ENCODE results near the gene SEMA6A. TPM values are rescaled to one million over a fixed set of nuclear protein-coding genes. Genes with fewer than 3 reads are reported as not detected.

The SEMA6A gene
- total and polyA plus RNA-seq, 10 of the 15 experiments (the other 5 are each of a cell fraction or from before 2014, with no cell fraction given), result 0.16 to 10.2 (median 1.1) TPM

GRCh38 chr5:116437922-116438578 lies 136.6 kb downstream of the SEMA6A start:
- intact Hi-C loops (cut with micrococcal nuclease; ENCODE audit: unreplicated experiment) (no loop called here), in situ Hi-C loops (cut with MboI) (no loop called here)
- Histone ChIP-seq H3K27ac (ENCODE audit: control insufficient read depth, insufficient read depth) (no peak overlapping the region), H3K9me3 (replicated peaks; ENCODE audit: control insufficient read depth, insufficient read depth, low read length) (no peaks in the 10 kb centered on the region), H2AFZ (ENCODE audit: control insufficient read depth, low read depth, low read length) (no peak overlapping the region), H3K36me3 (ENCODE audit: control insufficient read depth in 2 of 2, insufficient read depth in 2 of 2, low read length in 1 of 2) (no peaks in the 10 kb centered on the region), H3K4me3 (no peak overlapping the region), H3K4me2 (ENCODE audit: control insufficient read depth, insufficient read depth) (no peak overlapping the region), H3K9ac (ENCODE audit: control insufficient read depth, insufficient read depth, low read length) (no peak overlapping the region), H4K20me1 (ENCODE audit: control insufficient read depth, insufficient read depth) (no peaks in the 10 kb centered on the region), H3K4me1 (ENCODE audit: control insufficient read depth, insufficient read depth, low read length) (peaks cover 4% of the 10 kb centered on the region; the same call in 1 of the 2 replicates), H3K27me3 (replicated peaks in 1 of 2; ENCODE audit: control insufficient read depth in 2 of 2, insufficient read depth in 2 of 2, low read length in 1 of 2) (no peaks in the 10 kb centered on the region), H3K79me2 (ENCODE audit: control insufficient read depth, insufficient read depth, low read length) (no peaks in the 10 kb centered on the region)
- no peak for ATAC-seq
- no peak for FAIRE-seq
- no peak for DNase-seq (ENCODE audit: low read depth, low spot score)
- ChIA-PET RAD21 (ENCODE audit: unreplicated experiment) (interaction anchor here (1.1 kb wide), 1 partner anchor 79 kb away, joined by 3 read pairs; no protein-coding TSS in a partner anchor), SMC1A (ENCODE audit: uncharacterized antibody, unreplicated experiment) (interaction anchor here (0.7 to 1.5 kb wide), 3 partner anchors 8 to 296 kb away, joined by 3 to 4 read pairs (median 3); no protein-coding TSS in a partner anchor), CTCF (interaction anchor here (0.8 kb wide), 1 partner anchor 113 kb away, joined by 3 read pairs; no protein-coding TSS in a partner anchor), POLR2A (no interaction called here)
- no TSS peak for BruUV-seq (replicated peaks)
- TF ChIP-seq PML (IDR thresholded peaks at IDR 0.05; ENCODE audit: low read length) (no peak), USF1 (IDR thresholded peaks at IDR 0.05; ENCODE audit: borderline replicate concordance, extremely low read length, insufficient read depth, low read depth, low read length) (no peak), TARDBP (IDR thresholded peaks at IDR 0.05; ENCODE audit: borderline replicate concordance) (no peak), NRF1 (conservative IDR thresholded peaks at IDR 0.05; ENCODE audit: low read depth, low read length) (no peak), RBBP5 (conservative IDR thresholded peaks at IDR 0.05) (no peak)

- intact Hi-C loops (cut with micrococcal nuclease; ENCODE audit: unreplicated experiment), result no loop called here
- no peak overlapping the region for H3K4me3 ChIP-seq
- no peak overlapping the region for H3K27ac ChIP-seq (ENCODE audit: control insufficient read depth, insufficient read depth)
- no peaks in the 10 kb centered on the region for H3K36me3 ChIP-seq (ENCODE audit: control insufficient read depth in 2 of 2, insufficient read depth in 2 of 2, low read length in 1 of 2)
- SMC1A ChIA-PET (ENCODE audit: uncharacterized antibody, unreplicated experiment), result interaction anchor here (2.4 kb wide), 1 partner anchor 301 kb away, joined by 6 read pairs; no protein-coding TSS in a partner anchor
- TF ChIP-seq CREB1 (IDR thresholded peaks at IDR 0.05; ENCODE audit: low read depth) (no peak), GABPA (IDR thresholded peaks at IDR 0.05; ENCODE audit: low read depth) (no peak), ZNF687 (IDR thresholded peaks at IDR 0.05) (no peak)
- no peaks in the 10 kb centered on the region for H4K20me1 ChIP-seq (ENCODE audit: control insufficient read depth, insufficient read depth)
- no TSS peak for BruUV-seq (replicated peaks)
- ATAC-seq, result no peak
- H3K9me3 ChIP-seq (replicated peaks; ENCODE audit: control insufficient read depth, insufficient read depth, low read length), result no peaks in the 10 kb centered on the region
- CTCF ChIA-PET, result no interaction called here
- no peak for FAIRE-seq
- no peak overlapping the region for H2AFZ ChIP-seq (ENCODE audit: control insufficient read depth, low read depth, low read length)
- RAD21 ChIA-PET (ENCODE audit: unreplicated experiment), result no interaction called here
- no peaks in the 10 kb centered on the region for H3K27me3 ChIP-seq (replicated peaks in 1 of 2; ENCODE audit: control insufficient read depth in 2 of 2, insufficient read depth in 2 of 2, low read length in 1 of 2)
- POLR2A ChIA-PET, result no interaction called here
- no peak overlapping the region for H3K9ac ChIP-seq (ENCODE audit: control insufficient read depth, insufficient read depth, low read length)
- peaks cover 4% of the 10 kb centered on the region; the same call in 1 of the 2 replicates for H3K4me1 ChIP-seq (ENCODE audit: control insufficient read depth, insufficient read depth, low read length)
- WGBS (ENCODE audit: insufficient coverage, insufficient replicate concordance, low lambda C conversion rate, missing lambda C conversion rate), result 76% methylated on average over 6 of the region's 6 CpGs
- in situ Hi-C loops (cut with MboI), result no loop called here
- no peaks in the 10 kb centered on the region for H3K79me2 ChIP-seq (ENCODE audit: control insufficient read depth, insufficient read depth, low read length)
- no peak overlapping the region for H3K4me2 ChIP-seq (ENCODE audit: control insufficient read depth, insufficient read depth)
- no peak for DNase-seq (ENCODE audit: low read depth, low spot score)
Observed at GRCh38 chr5:116437351-116437705, 137.3 kb downstream of the SEMA6A start.
